Fibroblast of skin of right biceps (primary cell): Measurements from ENCODE around the gene TSPAN9.

ENCODE experiments used
- DNase-seq: peaks from one replicate; pipeline ENCODE4 v3.0.0-alpha.2; 2013

TSPAN9 gene

GRCh38 chr12:3261782-3262359, 184.7 kb downstream of the TSPAN9 start:
- no peak for DNase-seq

- DNase-seq, result no peak
These were observed 185.3 kb downstream of the TSPAN9 start for GRCh38 chr12:3262470-3262869.

- DNase-seq, result no peak
These were observed 186.1 kb downstream of the TSPAN9 start for GRCh38 chr12:3263282-3263681.

- no peak for DNase-seq
These were observed 187.1 kb downstream of the TSPAN9 start for GRCh38 chr12:3263939-3264922.

GRCh38 chr12:3265406-3265805, 188.2 kb downstream of the TSPAN9 start:
- no peak for DNase-seq

- no peak for DNase-seq
These were observed 189.5 kb downstream of the TSPAN9 start for GRCh38 chr12:3266638-3267037.

GRCh38 chr12:3267690-3268089, 190.5 kb downstream of the TSPAN9 start:
- no peak for DNase-seq

- no peak for DNase-seq
These were observed 192.4 kb downstream of the TSPAN9 start for GRCh38 chr12:3269594-3269993.

- DNase-seq, result no peak
These were observed 194.0 kb downstream of the TSPAN9 start for GRCh38 chr12:3271146-3271545.

GRCh38 chr12:3271639-3272038, 194.5 kb downstream of the TSPAN9 start:
- DNase-seq, result no peak

- no peak for DNase-seq
These were observed 195.8 kb downstream of the TSPAN9 start for GRCh38 chr12:3272958-3273357.

- DNase-seq, result no peak
These were observed 196.3 kb downstream of the TSPAN9 start for GRCh38 chr12:3273409-3273853.

GRCh38 chr12:3274664-3275063, 197.5 kb downstream of the TSPAN9 start:
- DNase-seq, result no peak

GRCh38 chr12:3275171-3276041, 198.2 kb downstream of the TSPAN9 start:
- peak; percentile 58 for DNase-seq

- no peak for DNase-seq
These were observed 199.0 kb downstream of the TSPAN9 start for GRCh38 chr12:3276226-3276625.

GRCh38 chr12:3277306-3277943, 200.2 kb downstream of the TSPAN9 start:
- DNase-seq, result no peak

- DNase-seq, result no peak
These were observed 201.7 kb downstream of the TSPAN9 start for GRCh38 chr12:3278681-3279414.

GRCh38 chr12:3279415-3279780, 202.2 kb downstream of the TSPAN9 start:
- DNase-seq, result no peak

- no peak for DNase-seq
These were observed 202.7 kb downstream of the TSPAN9 start for GRCh38 chr12:3279832-3280231.

- DNase-seq, result no peak
These were observed 203.8 kb downstream of the TSPAN9 start for GRCh38 chr12:3280967-3281366.

GRCh38 chr12:3281588-3282383, 204.6 kb downstream of the TSPAN9 start:
- DNase-seq, result no peak
